ENCODE data around the gene ARHGAP19.

- TF ChIP-seq ZNF274 (IDR thresholded peaks at IDR 0.05; ENCODE audit: low read depth, low read length), result no peak
- no peak for TF ChIP-seq SUZ12 (IDR thresholded peaks at IDR 0.05; ENCODE audit: extremely low read depth, insufficient read depth, insufficient read length)
- TF ChIP-seq YY1 (IDR thresholded peaks at IDR 0.05; ENCODE audit: insufficient read depth, insufficient read length), result no peak
Measured at GRCh38 chr10:97334370-97335175, 42.1 kb upstream of the ARHGAP19 start, which contains the start of gene FRAT2.

All from NT2/D1 (cell line).